HG02840 (cell line): Measurements from ENCODE around the gene SPATA3.

Experiments used
- ATAC-seq: cut with Tn5 transposase; IDR thresholded peaks from one replicate; pipeline ENCODE4 v1.9.1; 2021; ENCODE audit warnings: mild to moderate bottlenecking, moderate library complexity, moderate number of reproducible peaks; ENCODE audit not compliant: unreplicated experiment, low FRiP score

The SPATA3 gene

GRCh38 chr2:230995821-230996220 is at the start of gene SPATA3:
TSS of gene SPATA3 (plus strand) at chr2:230996121. CDS start at chr2:230996234, 113 bp downstream.
- ATAC-seq = no peak

- ATAC-seq = no peak
Observed at GRCh38 chr2:230946429-230947234, 49.3 kb upstream of the SPATA3 start.

GRCh38 chr2:230947235-230947576 is 48.7 kb upstream of the SPATA3 start:
- no peak for ATAC-seq

- ATAC-seq = peak; percentile 42
Observed at GRCh38 chr2:230947908-230948365, 48.0 kb upstream of the SPATA3 start.

GRCh38 chr2:230949966-230950873 is 45.7 kb upstream of the SPATA3 start:
- no peak for ATAC-seq

GRCh38 chr2:230950874-230951339 is 45.0 kb upstream of the SPATA3 start:
- no peak for ATAC-seq

GRCh38 chr2:230951396-230951795 is 44.5 kb upstream of the SPATA3 start:
- no peak for ATAC-seq

GRCh38 chr2:230952226-230952956 is 43.5 kb upstream of the SPATA3 start:
- no peak for ATAC-seq

- ATAC-seq = no peak
Observed at GRCh38 chr2:230953845-230954244, 42.1 kb upstream of the SPATA3 start.

GRCh38 chr2:230954746-230955145 is 41.2 kb upstream of the SPATA3 start:
- ATAC-seq = no peak

- no peak for ATAC-seq
Observed at GRCh38 chr2:230955163-230955737, 40.7 kb upstream of the SPATA3 start.

GRCh38 chr2:230956827-230957755 is 38.8 kb upstream of the SPATA3 start:
- ATAC-seq = peak; percentile 51

- no peak for ATAC-seq
Observed at GRCh38 chr2:230957756-230958391, 38.0 kb upstream of the SPATA3 start.

GRCh38 chr2:230958820-230959756 is 36.8 kb upstream of the SPATA3 start:
- ATAC-seq = no peak

- ATAC-seq = no peak
Observed at GRCh38 chr2:230960026-230960425, 35.9 kb upstream of the SPATA3 start.

GRCh38 chr2:230961091-230961491 is 34.8 kb upstream of the SPATA3 start:
- no peak for ATAC-seq

GRCh38 chr2:230964136-230964730 is 31.7 kb upstream of the SPATA3 start:
- ATAC-seq = no peak
